Activated T-cell treated with anti-CD3 and anti-CD28 coated beads, Interleukin-2, amount 50 U/mL, for 1 hour (primary cell): Measurements from ENCODE around the gene DDI2.

ENCODE experiments used
- DNase-seq: peaks from one replicate; pipeline ENCODE4 v3.0.0-alpha.2; 2020

Gene DDI2

DNA sequence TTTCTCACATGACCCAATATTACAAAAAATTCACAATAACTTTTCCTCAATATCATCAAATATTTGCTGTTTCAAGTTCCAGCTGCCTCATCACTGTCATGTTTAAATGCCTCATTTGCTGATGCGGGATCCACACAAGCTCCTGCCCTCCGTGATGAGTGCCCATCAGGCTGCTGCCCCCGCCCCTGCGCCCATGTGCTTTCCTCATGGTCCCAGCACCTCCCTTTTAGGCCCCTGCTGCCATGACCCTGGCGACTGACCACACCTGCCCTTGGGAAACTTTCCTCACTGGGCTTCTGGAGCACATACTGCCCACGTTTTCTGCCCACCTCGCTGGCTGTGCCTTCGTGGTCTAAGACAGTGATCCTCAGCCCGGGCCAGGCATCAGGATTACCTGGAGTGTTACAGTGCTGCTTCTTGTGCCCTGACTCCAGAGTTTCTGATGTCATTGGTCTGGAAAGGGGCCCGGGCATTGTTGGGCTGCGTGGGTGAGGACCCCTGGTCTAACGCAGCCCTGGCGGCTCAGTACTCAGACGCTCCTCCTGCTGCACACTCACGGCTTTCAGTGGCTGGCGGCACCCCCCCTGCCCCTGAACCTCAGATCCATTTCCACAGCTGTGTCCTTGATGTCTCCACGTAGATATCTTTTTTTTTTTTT lies 87.4 kb downstream of the DDI2 start:
- no peak for DNase-seq

DNA sequence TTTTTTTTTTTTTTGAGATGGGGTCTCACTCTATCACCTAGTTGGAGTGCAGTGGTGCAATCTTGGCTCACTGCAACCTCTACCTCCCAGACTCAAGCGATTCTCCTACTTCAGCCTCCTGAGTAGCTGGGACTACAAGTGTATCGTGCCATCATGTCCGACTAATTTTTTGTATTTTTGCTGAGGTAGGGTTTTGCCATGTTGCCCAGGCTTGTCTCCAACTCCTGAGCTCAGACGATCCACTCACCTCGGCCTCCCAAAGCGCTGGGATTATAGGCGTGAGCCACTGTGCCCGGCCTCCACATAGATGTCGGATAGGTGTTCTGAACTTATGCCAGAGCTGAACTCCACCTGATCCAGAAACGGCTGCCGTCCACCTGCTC lies 87.9 kb downstream of the DDI2 start:
- DNase-seq, result no peak

DNA sequence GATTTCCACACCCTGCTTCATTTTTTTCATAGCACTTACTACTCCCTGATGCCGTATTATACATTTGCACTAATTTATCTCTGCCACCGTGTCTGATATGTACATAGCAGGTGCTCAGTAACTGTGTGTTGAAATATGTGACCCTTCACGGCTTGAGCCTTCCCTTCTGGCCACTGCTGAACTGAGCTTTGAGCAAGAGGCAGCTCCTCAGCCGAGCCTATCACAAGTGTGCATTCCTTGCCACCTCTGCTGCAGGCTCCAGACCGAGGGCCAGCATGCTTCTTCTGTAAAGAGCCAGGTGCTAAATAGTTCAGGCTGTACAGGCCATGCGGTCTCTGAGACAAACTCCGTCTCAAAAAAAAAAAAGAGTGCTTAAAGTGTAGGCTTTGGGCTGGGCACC lies 89.5 kb downstream of the DDI2 start:
- DNase-seq, result no peak

DNA sequence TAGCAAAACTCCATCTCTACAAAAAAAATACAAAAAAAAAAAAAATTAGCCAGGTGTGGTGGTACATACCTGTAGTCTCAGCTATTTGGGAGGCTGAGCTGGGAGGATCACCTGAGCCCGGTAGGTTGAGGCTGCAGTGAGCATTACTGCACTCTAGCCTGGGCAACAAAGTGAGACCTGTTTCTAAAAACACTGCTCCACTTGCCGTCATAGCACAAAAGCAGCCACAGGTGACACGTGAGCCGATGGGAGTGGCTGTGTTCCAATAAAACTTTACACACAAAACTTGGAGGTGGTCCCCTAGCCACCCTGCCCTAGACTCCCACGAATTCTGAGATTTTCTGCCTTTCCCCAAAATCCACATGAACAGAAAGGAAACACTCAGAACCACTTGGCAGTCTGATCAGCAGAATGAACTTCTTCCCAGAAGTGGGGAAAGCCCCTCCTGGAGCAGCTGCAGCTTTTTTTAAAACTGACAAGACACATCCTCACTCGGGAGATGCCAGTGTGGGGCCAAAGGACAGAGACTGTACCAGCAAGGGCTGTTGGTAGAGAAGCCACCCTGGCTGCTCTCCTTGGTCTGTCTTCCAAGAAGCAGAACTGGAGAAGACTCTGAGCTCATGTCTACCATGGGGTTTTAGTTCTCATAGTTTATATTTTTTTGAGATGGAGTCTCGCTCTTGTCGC lies 90.1 kb downstream of the DDI2 start:
- DNase-seq, result no peak

DNA sequence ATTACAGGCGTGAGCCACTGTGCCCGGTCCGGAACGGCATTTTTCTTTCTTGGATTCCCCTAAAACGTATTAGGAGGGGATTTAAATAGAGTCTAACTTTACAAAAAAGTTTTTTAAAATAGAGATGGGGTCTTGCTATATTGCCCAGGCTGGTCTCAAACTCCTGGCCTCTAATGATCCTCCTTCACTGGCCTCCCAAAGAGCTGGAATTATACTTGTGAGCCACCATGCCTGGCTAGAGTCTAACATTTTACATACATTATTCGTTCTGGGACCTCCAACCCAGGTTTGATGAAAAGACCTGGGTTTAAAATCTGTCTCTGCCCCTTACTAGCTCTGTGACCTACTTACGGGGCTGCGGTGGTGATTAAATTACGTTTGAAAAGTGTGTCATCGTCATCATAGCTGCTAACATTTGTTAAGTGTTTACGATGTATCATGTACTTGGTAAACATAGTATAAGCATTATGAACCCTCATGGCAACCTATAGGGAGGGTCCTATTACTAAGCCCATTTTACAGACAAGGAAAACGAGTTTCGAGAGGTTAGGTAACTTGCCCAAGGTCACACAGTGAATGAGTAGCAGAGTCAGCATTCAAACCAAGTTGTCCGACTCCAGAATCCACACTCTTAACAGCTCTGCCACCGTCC lies 91.4 kb downstream of the DDI2 start:
- no peak for DNase-seq

DNA sequence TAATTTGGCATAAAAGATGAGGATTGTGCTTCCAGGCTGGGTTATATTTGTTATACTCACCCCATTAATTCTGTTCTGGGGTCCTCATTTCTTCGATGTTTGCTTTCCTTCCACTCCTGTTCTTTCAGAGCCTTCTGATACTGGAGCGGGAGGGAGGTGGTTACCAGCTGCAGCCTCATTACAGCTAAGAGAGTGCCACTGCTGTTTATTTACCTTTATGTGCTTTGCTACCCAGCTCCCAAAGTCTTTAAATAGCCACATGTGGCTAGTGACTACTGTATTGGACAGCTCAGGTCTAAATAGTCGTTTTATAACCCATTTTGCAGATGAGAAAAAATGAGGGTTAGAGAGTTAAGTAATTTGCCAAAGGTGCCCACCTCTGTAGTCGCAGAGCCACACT lies 92.0 kb downstream of the DDI2 start:
- DNase-seq, result no peak

DNA sequence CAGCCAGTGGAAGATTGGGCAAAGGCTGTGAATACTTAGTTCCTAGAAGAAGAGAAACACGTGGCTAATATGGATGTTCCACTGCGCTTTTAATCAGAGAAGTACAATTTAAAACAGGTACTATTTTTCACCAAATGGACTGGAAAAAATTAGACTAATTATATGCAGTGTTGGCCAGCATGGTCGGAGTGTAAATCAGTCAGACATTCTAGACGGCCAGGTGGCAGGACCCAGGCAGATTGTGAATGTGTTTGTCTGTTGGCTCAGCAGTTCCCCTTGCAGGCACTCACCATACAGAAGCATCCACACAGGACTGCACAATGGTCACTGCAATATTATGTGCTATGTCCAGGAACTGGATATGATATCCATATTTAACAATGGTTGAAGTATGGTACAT lies 94.9 kb downstream of the DDI2 start:
- DNase-seq, result no peak

DNA sequence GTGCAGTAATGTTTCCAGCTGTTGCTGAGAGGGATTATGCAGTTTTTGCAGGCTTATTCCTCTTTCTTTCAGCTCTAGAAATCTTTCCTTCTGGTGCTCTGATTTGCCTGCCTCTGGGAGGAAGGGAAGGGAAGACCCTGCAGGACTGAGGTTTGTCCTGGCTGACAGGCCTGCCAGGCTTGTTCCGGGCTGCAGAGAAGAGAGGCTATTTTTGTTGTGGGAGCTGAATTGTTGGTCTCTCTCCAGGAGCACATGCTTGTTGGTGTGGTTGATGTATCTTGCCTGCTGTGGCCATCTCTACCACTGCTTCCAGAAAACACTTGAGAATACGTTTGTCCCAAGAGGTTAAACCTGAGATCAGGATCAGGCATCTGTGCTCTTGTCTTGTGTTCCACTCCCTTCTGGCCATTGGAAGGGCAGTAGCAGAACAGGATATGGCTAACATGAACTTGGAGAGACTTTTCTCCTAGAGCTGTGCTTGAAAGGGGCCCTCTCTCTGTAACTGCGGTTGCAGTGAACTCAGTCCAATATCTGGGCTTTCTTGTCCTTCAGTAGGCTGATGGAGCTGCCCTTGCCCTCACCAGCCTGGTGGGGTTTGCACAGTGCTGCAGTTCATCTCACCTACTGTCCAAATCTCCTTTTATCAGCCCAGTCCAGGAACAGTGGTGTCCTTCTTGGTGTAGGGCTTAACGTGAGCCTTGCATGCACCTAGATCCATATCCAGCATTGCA lies 97.3 kb downstream of the DDI2 start:
- DNase-seq, result no peak

DNA sequence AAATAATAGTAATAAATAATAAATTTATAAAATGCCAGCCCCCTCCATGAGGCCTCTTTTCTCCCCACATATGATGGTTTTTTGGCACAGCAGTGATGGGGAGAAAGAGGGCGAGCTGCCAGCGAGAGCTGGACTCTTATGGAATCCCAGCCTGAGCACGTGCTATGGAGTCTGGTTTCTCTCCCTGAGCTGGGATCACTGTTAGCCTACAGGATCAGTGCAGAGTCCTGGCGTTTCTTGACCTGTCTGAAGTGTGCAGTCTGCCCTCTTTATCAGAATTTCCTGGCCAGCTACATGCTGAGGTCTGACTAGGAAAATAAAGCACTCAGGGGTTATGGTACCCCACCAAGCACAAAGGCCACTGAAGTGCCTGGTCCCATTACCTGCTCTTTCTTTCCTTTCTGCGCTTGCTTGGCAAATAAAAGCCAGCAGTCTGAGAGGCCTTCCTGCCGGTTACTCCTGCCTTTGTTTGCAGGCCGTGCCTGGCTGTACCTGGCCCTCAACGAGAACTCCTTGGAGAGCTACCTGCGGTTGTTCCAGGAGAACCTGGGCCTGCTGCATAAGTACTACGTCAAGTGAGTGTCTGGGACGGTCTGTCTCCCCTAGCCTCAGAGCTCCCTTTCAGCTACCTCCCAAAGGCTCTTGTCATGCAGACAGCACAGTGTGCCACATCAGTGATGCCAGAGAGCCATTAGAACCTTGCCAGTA lies 100.3 kb downstream of the DDI2 start:
- DNase-seq, result no peak

DNA sequence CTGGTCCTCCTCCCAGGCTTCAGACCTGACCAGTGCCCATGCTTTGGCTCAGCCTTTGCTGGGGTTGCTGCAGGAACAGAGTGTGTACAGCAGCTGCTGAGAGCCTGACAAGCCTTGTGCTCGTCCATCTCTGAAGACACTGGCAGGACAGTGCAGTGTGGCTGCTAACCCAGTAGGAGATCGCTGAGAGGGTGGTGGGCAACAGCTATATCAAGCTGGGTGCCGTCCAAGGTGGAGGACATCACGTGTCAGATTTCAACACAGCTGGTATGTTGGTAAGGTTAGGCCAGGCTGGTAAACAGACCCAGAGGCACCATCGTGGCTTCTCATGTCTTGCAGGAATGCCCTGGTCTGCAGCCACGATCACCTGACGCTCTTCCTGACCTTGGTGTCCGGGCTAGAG lies 100.9 kb downstream of the DDI2 start:
- no peak for DNase-seq
